CD14-positive monocyte (primary cell): ENCODE results near the gene CRHR2. TPM values are rescaled to one million over a fixed set of nuclear protein-coding genes. Genes with fewer than 3 reads are reported as not detected.
"Not testable (repeated sequence)": the region's sequence is repeated elsewhere in the genome, so short reads cannot be mapped to it uniquely, and the experiment has no call there.

Source experiments
- DNase-seq, 3 donors: peaks; one replicate each; pipeline ENCODE4 v3.0.0-alpha.2; 2011 to 2022
- H2AFZ ChIP-seq: 2 replicates; pipeline ENCODE4 v1.6.0; 2012; ENCODE audit warnings: mild to moderate bottlenecking, low read depth, low read length, inconsistent platforms; ENCODE audit not compliant: insufficient read depth, poor library complexity, severe bottlenecking
- H3K27ac ChIP-seq, 2 donors: 1 replicate in 1 of 2; 2 replicates in 1 of 2; pipeline ENCODE4 v1.5.1; 2012 to 2013; ENCODE audit warnings: low read length in 2 of 2, control low read depth in 1 of 2, inconsistent platforms in 1 of 2, low read depth in 1 of 2, mild to moderate bottlenecking in 1 of 2
- H3K27me3 ChIP-seq, 2 donors: one replicate each; pipeline versions ENCODE4 v1.6.0 to v1.6.1; 2011 to 2013; ENCODE audit warnings: low read length in 2 of 2; ENCODE audit not compliant: control insufficient read depth in 2 of 2, insufficient read depth in 2 of 2
- H3K36me3 ChIP-seq, 2 donors: replicated peaks in 1 of 2; 1 replicate in 1 of 2; 2 replicates in 1 of 2; pipeline versions ENCODE4 v1.5.1 to v1.6.1; 2012 to 2013; ENCODE audit warnings: low read length in 2 of 2, control low read depth in 1 of 2, inconsistent platforms in 1 of 2, mild to moderate bottlenecking in 1 of 2; ENCODE audit not compliant: insufficient read depth in 2 of 2, control insufficient read depth in 1 of 2
- H3K4me1 ChIP-seq, 2 donors: 1 replicate in 1 of 2; 2 replicates in 1 of 2; pipeline versions ENCODE4 v1.5.1 to v1.6.1; 2012 to 2013; ENCODE audit warnings: low read length in 2 of 2, control low read depth in 1 of 2, inconsistent platforms in 1 of 2, mild to moderate bottlenecking in 1 of 2, moderate library complexity in 1 of 2; ENCODE audit not compliant: insufficient read depth in 2 of 2, control insufficient read depth in 1 of 2
- H3K4me2 ChIP-seq: replicated peaks from 2 replicates; pipeline ENCODE3; 2012; ENCODE audit warnings: low read length, moderate library complexity, mild to moderate bottlenecking; ENCODE audit not compliant: poor library complexity, severe bottlenecking; ENCODE audit errors: extremely low read depth
- H3K4me3 ChIP-seq, 3 experiments: fragments of 200-600 bp in 1 of 3; sonication (generic) in 1 of 3; replicated peaks in 1 of 3; 1 replicate in 2 of 3; 2 replicates in 1 of 3; pipeline ENCODE4 v1.5.1; 2011 to 2013; ENCODE audit warnings: low read length in 3 of 3, mild to moderate bottlenecking in 3 of 3, control low read depth in 2 of 3, low read depth in 2 of 3, inconsistent platforms in 1 of 3, moderate library complexity in 1 of 3
- H3K79me2 ChIP-seq: 2 replicates; pipeline ENCODE4 v1.6.0; 2012; ENCODE audit warnings: mild to moderate bottlenecking, control low read depth, inconsistent platforms, low read length, moderate library complexity; ENCODE audit not compliant: insufficient read depth
- H3K9ac ChIP-seq: 2 replicates; pipeline ENCODE4 v1.6.0; 2017; ENCODE audit warnings: low read length, mild to moderate bottlenecking; ENCODE audit not compliant: insufficient read depth, poor library complexity, severe bottlenecking
- H3K9me3 ChIP-seq, 2 donors: replicated peaks in 1 of 2; 1 replicate in 1 of 2; 2 replicates in 1 of 2; pipeline versions ENCODE4 v1.5.1 to v1.6.1; 2012 to 2013; ENCODE audit warnings: low read length in 2 of 2, control low read depth in 1 of 2; ENCODE audit not compliant: control insufficient read depth in 1 of 2, insufficient read depth in 1 of 2
- H4K20me1 ChIP-seq: 2 replicates; pipeline ENCODE4 v1.6.0; 2012; ENCODE audit warnings: mild to moderate bottlenecking, low read length, control low read depth, moderate library complexity; ENCODE audit not compliant: insufficient read depth
- H3K27ac Mint-ChIP-seq, 7 donors: one replicate each; pipeline ENCODE4 v1.8.0; 2020; ENCODE audit warnings: mild to moderate bottlenecking in 7 of 7, mixed read lengths in 7 of 7, moderate library complexity in 6 of 7, inconsistent platforms in 2 of 7
- H3K27me3 Mint-ChIP-seq, 3 donors: one replicate each; pipeline ENCODE4 v1.8.0; 2021 to 2022; ENCODE audit warnings: low read depth in 3 of 3, mild to moderate bottlenecking in 3 of 3, mixed read lengths in 3 of 3, moderate library complexity in 3 of 3, inconsistent platforms in 1 of 3
- H3K36me3 Mint-ChIP-seq, 2 donors: one replicate each; pipeline ENCODE4 v1.8.0; 2020; ENCODE audit warnings: mixed read lengths in 2 of 2, inconsistent platforms in 1 of 2, mild to moderate bottlenecking in 1 of 2
- H3K4me1 Mint-ChIP-seq: one replicate; pipeline ENCODE4 v1.8.0; 2020; ENCODE audit warnings: mild to moderate bottlenecking, mixed read lengths
- H3K4me3 Mint-ChIP-seq, 2 donors: one replicate each; pipeline ENCODE4 v1.8.0; 2020; ENCODE audit warnings: mild to moderate bottlenecking in 2 of 2, mixed read lengths in 2 of 2, moderate library complexity in 1 of 2
- H3K9me3 Mint-ChIP-seq, 7 donors: one replicate each; pipeline ENCODE4 v1.8.0; 2020 to 2022; ENCODE audit warnings: mixed read lengths in 7 of 7, mild to moderate bottlenecking in 6 of 7, moderate library complexity in 6 of 7, inconsistent platforms in 2 of 7
- CTCF ChIP-seq: fragments of 200-600 bp; IDR thresholded peaks from one replicate; pipeline ENCODE4 v1.8.0; 2022; ENCODE audit warnings: antibody characterized with exemption, mild to moderate bottlenecking
- WGBS: methylation state at CpG from one replicate; pipeline ENCODE4 v1.1.5; 2013; ENCODE audit warnings: missing lambda C conversion rate; ENCODE audit not compliant: insufficient coverage; 5-methylcytosine and 5-hydroxymethylcytosine counted together
- intact Hi-C, 2 donors: fragments of 100-400 bp; cut with micrococcal nuclease; formaldehyde crosslinking; loops; one replicate each; pipeline versions ENCODE4 v1.15.0 to v1.15.1; 2023
- polyA plus RNA-seq, 3 donors: library from polyadenylated mRNA; depleted of rRNA in 1 of 3; unstranded in 2 of 3; stranded (reverse) in 1 of 3; fragments of 300-500 nt in 2 of 3; fragments of >200 nt in 1 of 3; fragmentation: Illumina TruSeq in 2 of 3; gene quantifications; 1 replicate in 2 of 3; 2 replicates in 1 of 3; pipeline ENCODE4 v1.2.3, GENCODE V29; 2012 to 2021

The CRHR2 gene
- polyA plus RNA-seq, 3 donors, result not detected

GRCh38 chr7:30722187-30722586 is 39.9 kb upstream of the CRHR2 start:
- Histone ChIP-seq H3K4me3 (no peak overlapping the region), H2AFZ (no peak overlapping the region), H3K9me3 (peaks cover 19 to 20% of the 10 kb centered on the region in 2 donors), H3K27me3 (no peaks in the 10 kb centered on the region), H3K9ac (no peak overlapping the region), H3K27ac (no peak overlapping the region), H4K20me1 (no peaks in the 10 kb centered on the region), H3K79me2 (no peaks in the 10 kb centered on the region), H3K4me2 (no peak overlapping the region), H3K36me3 (no peaks in the 10 kb centered on the region), H3K4me1 (peaks cover 6 to 8% of the 10 kb centered on the region in 2 donors)
- Mint-ChIP-seq H3K27me3 (peaks cover 2 to 4% (median 2%) of the 10 kb centered on the region in 3 donors), H3K9me3 (peaks cover 14 to 31% (median 22%) of the 10 kb centered on the region in 7 donors), H3K4me1 (peaks cover 8% of the 10 kb centered on the region), H3K27ac (no peak overlapping the region), H3K4me3 (no peak overlapping the region), H3K36me3 (no peaks in the 10 kb centered on the region)
- DNase-seq, result no peak
- WGBS, result no CpG with 5 or more reads among the region's 2 CpGs
- intact Hi-C loops, result no loop called here
- TF ChIP-seq CTCF, result no peak

- no peaks in the 10 kb centered on the region for H3K79me2 ChIP-seq
- Mint-ChIP-seq H3K36me3 (no peaks in the 10 kb centered on the region), H3K27me3 (peaks cover 2 to 4% (median 2%) of the 10 kb centered on the region in 3 donors), H3K4me3 (no peak overlapping the region), H3K27ac (no peak overlapping the region), H3K9me3 (peaks cover 16 to 32% (median 24%) of the 10 kb centered on the region in 7 donors), H3K4me1 (no peaks in the 10 kb centered on the region)
- H2AFZ ChIP-seq, result no peak overlapping the region
- WGBS, result 100% methylated on average over 1 of the region's 1 CpG
- intact Hi-C loops, result no loop called here
- H3K4me3 ChIP-seq, result no peak overlapping the region
- no peak for DNase-seq
- peaks cover 22 to 26% of the 10 kb centered on the region in 2 donors for H3K9me3 ChIP-seq
- no peaks in the 10 kb centered on the region for H3K4me1 ChIP-seq
- H3K27me3 ChIP-seq, result no peaks in the 10 kb centered on the region
- H3K9ac ChIP-seq, result no peak overlapping the region
- no peak for TF ChIP-seq CTCF
- no peak overlapping the region for H3K4me2 ChIP-seq
- no peak overlapping the region for H3K27ac ChIP-seq
- H4K20me1 ChIP-seq, result no peaks in the 10 kb centered on the region
- no peaks in the 10 kb centered on the region for H3K36me3 ChIP-seq
These were observed 39.0 kb upstream of the CRHR2 start for GRCh38 chr7:30721211-30721610.

- H3K4me3 ChIP-seq, H3K27ac ChIP-seq, H3K4me3 Mint-ChIP-seq, intact Hi-C loops, H3K4me1 Mint-ChIP-seq, H4K20me1 ChIP-seq, H3K4me2 ChIP-seq, H2AFZ ChIP-seq, H3K9ac ChIP-seq, H3K4me1 ChIP-seq, H3K27me3 Mint-ChIP-seq, H3K79me2 ChIP-seq, H3K27me3 ChIP-seq, H3K36me3 Mint-ChIP-seq, H3K36me3 ChIP-seq, DNase-seq, H3K27ac Mint-ChIP-seq: not testable (repeated sequence)
- H3K9me3 ChIP-seq, result peaks cover 22 to 28% of the 10 kb centered on the region in 2 donors
- WGBS, result 95% methylated on average over 2 of the region's 2 CpGs
- peaks cover 16 to 36% (median 24%) of the 10 kb centered on the region in 7 donors for H3K9me3 Mint-ChIP-seq
These were observed 37.2 kb upstream of the CRHR2 start for GRCh38 chr7:30719434-30719833.
